Fibroblast of skin of left biceps (primary cell): ENCODE measurements around the gene MYL5.
"Not testable (repeated sequence)": the region's sequence is repeated elsewhere in the genome, so short reads cannot be mapped to it uniquely, and the experiment has no call there.

Experiments used
- DNase-seq, 2 experiments: peaks; one replicate each; pipeline ENCODE4 v3.0.0-alpha.2; 2013; ENCODE audit warnings: low read depth in 2 of 2

Gene MYL5

GRCh38 chr4:636628-637159, 37.6 kb upstream of the MYL5 start:
- DNase-seq = no peak

- DNase-seq = no peak
Measured at GRCh38 chr4:637536-638280, 36.6 kb upstream of the MYL5 start.

GRCh38 chr4:642366-642765, 32.0 kb upstream of the MYL5 start:
- not testable (repeated sequence) for DNase-seq

GRCh38 chr4:646460-646859, 27.9 kb upstream of the MYL5 start:
- no peak for DNase-seq

- DNase-seq = no peak
Measured at GRCh38 chr4:647481-647880, 26.9 kb upstream of the MYL5 start.

- DNase-seq = no peak
Measured at GRCh38 chr4:648579-649292, 25.6 kb upstream of the MYL5 start.

GRCh38 chr4:649293-649625, 25.1 kb upstream of the MYL5 start:
- no peak for DNase-seq

- DNase-seq = no peak
Measured at GRCh38 chr4:649751-650310, 24.5 kb upstream of the MYL5 start.

- no peak for DNase-seq
Measured at GRCh38 chr4:650461-650860, 23.9 kb upstream of the MYL5 start.

DNA sequence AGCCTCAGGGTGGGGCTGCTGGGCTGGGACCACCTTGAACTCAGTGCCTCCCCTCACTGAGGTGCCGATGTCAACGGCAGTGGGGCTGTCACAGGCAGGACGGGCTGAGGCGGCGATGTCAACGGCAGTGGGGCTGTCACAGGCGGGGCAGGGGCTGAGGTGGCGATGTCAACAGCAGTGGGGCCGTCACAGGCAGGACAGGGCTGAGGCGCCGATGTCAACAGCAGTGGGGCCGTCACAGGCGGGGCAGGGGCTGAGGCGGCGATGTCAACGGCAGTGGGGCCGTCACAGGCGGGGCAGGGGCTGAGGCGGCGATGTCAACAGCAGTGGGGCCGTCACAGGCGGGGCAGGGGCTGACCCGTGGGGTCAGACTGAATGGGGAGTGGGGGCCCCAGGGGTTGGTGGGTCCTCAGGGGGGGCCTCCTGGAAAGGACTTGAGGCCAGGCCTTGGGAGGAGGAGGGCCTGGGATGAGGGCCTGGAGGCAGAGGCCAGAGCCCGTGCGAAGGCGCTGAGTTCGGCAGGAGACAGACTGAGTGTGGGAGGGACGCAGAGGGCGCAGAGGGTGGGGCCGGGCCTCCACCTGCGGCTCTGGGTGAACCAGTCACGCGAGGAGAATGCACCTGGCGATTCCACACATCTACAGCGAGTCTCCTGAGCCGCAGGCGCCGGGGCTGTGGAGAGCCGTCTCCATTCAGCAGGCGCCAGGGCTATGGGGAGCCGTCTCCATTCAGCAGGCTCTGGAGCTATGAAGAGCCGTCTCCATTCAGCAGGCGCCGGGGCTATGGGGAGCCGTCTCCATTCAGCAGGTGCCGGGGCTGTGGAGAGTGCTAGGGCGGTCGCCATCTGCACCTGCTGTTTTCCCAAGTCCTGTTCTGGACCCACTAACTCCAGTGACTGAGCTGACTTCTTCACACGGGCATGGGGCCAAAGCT, 23.1 kb upstream of the MYL5 start:
- no peak for DNase-seq

DNA sequence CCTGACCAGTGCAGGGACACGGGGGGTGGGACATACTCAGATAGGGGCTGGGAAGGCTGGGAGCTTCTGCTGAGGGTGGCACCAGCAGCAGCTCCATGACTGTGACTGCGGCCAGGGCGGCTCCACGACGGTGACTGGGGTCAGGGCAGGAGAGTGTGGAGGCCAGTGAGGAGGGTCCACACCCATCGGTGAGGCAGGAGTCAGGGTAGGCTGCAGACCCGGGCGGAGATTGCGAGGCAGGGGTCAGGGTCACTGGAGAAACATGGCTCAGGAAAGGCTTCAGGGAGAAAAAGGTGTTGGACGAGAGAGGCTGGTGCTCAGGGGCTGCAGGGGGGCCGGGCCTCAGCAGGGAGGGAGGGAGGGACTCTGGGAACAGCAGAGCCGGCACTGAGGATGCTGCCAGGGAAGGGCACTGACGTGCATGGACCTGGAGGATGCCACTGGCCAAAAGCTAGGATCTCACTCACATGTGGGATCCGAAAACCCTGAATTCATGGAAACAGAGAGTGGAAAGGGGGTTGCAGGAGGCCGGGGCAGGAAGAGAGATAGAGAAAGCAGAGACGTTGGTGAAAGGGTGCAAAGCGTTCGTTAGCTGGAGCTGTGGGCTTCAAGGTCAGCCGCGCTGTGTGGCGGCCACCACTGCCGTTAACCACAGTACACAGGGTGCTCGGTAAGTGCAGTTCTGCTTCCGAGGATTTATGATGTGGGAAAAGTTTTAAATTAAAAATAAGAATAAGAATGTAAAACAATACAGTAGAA, 22.3 kb upstream of the MYL5 start:
- DNase-seq = no peak

DNA sequence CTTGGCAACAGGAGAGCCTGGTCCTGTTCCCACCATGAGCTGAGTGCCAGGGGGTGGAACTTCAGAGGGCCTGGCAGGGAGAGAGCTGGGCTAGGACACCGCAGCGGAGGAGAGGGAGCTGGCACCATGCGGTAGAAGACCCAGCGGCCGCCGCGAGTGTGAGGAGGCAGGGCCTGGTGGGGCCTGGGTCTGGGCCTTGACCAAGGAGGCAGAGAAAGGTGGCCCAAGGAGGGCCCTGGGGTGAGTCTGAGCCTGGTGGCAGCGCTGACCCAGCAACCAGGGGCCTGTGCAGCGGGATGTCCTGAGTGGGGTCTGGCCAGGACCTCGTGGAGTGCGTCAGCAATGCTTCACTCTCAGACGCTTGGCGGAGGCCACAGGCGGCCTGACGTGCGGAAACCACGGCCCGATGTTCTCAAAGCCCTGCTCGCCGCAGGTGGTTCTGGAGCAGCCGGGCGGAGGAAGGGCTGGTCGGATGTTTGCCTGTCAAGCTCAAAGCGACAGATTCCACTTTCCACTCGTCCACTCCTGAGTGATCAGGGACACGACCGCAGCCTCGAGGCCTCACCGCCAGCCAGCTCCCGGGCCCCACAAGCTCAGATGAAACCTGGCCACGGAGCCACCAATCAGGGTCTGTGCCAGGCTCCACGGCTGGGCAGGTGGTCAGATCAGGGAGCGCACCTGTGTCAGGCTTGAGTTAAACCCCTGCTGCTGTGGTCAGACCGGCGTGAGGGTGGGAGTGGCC, 21.1 kb upstream of the MYL5 start:
- DNase-seq = no peak

DNA sequence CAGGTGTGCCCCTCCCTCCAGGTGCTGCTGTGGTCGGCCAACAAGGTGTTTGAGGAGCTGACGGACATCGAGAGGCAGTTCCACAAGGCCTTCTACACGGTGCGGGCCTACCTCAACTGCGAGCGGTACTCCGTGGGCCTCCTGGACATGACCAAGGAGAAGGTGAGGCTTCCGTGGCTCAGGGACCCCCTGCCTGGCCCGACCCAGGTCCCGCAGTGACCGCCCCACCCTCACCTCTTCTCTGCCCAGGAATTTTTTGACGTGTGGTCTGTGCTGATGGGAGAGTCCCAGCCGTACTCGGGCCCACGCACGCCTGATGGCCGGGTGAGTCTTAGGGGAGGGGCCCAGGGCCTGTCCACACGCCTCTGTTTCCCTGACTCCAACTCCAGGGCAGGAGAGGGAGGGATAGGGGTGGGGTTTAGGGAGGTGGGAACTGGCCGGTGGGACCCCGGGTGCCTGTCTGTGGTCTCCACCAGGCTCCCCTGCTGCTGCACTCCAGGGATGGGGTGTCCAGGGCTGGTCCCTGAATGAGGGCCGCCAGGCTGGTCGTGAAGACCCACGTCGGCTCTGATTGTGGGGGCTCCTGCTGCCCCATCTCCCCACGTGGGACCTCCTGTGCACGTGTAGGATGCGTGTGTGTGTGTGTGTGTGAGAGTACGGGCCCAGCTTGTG, 20.4 kb upstream of the MYL5 start:
- no peak for DNase-seq

GRCh38 chr4:654503-654845, 19.9 kb upstream of the MYL5 start:
- no peak for DNase-seq

GRCh38 chr4:654871-655463, 19.4 kb upstream of the MYL5 start:
- no peak for DNase-seq

GRCh38 chr4:655464-656151, 18.7 kb upstream of the MYL5 start:
- DNase-seq = no peak

DNA sequence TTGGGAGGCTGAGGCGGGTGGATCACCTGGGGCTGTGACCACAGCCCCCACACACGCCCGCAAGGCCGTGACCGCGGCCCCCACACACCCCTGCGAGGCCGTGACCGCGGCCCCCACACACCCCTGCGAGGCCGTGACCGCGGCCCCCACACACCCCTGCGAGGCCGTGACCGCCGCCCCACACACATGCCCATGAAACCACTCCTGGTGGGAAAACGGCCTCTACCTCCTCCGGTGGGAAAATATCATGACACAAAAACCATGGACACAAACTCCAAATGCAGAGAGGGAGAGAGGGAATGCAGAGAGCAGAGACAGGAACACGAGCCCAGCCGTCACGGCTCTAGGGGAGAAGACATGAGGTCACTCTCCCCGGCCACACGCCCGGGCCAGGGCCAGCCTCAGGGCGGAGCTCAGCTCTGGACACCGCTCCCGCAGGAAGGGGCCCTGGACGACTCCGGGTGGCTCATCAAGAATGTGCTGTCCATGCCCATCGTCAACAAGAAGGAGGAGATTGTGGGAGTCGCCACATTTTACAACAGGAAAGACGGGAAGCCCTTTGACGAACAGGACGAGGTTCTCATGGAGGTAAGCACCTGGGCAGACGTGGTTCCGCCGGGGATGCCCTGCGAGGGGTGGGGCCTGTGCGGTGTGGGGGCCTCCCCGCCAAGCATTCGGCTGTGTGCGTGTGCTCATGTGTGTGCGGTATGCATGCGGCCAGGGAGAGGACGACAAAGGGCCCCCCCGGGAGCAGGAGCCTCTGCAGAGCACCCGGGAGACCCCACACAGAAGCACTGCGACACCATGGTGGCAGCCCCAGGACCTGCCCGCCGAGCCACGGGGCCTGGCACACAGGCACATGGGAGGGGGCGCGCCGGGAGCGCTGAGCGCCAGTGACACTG, 17.7 kb upstream of the MYL5 start:
- no peak for DNase-seq

- DNase-seq = no peak
Measured at GRCh38 chr4:657338-657833, 17.0 kb upstream of the MYL5 start.
